HG03457 (cell line): ENCODE data around the gene TSPAN6.
A peak's percentile ranks its signal among the peaks of the same experiment; 100 is the strongest.

Experiments used
- ATAC-seq: cut with Tn5 transposase; IDR thresholded peaks from one replicate; pipeline ENCODE4 v1.9.1; 2021; ENCODE audit warnings: moderate number of reproducible peaks; ENCODE audit not compliant: unreplicated experiment

Gene TSPAN6

GRCh38 chrX:100648458-100649417 lies 12.1 kb upstream of the TSPAN6 start:
- ATAC-seq = no peak

DNA sequence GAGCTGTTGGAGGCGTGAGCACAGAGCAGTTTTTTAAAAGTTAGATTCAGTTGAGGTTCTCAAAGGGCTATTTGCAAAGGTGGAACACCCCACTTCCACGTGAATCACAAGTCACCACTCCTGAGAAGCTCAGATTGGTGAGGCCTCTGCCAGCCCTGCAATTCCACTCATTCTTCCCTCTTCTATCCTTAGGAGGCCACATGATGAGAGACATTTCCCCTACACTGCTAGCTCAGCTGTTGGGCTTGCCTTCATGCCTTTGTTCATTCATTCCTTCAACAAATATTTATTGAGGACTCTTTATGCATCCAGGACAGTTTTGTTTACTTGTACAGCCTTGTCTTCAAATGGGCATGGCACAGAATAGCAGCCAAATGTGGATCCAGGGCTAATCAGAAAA lies 11.1 kb upstream of the TSPAN6 start:
- no peak for ATAC-seq

- ATAC-seq = no peak
Observed at GRCh38 chrX:100647095-100647494, 10.5 kb upstream of the TSPAN6 start.

- no peak for ATAC-seq
Observed at GRCh38 chrX:100645106-100645505, 8.5 kb upstream of the TSPAN6 start.

- ATAC-seq = no peak
Observed at GRCh38 chrX:100643956-100644860, 7.6 kb upstream of the TSPAN6 start, which contains the start of gene SRPX2. TSS of gene SRPX2 (plus strand) at chrX:100644199. CDS start at chrX:100646323, 2,124 bp downstream.

GRCh38 chrX:100643212-100643611 lies 6.6 kb upstream of the TSPAN6 start:
- ATAC-seq = no peak

GRCh38 chrX:100642290-100642689 lies 5.7 kb upstream of the TSPAN6 start:
- ATAC-seq = no peak

GRCh38 chrX:100635989-100636320 lies 651 bp downstream of the TSPAN6 start:
- ATAC-seq = no peak

DNA sequence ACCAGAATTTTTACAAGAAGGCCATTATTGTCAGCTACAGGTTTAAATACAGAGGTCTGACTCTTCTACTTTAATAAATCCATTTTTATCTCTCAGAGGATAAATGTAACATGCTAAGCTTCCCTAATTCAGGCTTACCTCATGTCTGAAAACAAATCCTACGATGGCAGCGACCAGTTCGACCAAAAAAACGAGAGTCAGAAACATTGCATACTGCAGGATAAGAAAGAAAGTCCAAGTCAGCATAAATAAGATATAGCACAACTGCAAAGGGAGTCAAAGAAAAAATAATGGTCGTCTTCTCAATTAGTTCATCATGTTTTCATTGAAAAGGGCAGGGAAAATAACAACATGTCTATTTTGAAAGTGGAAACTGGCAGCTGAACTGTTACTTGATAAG lies 1.6 kb downstream of the TSPAN6 start:
- ATAC-seq = no peak

- peak; percentile 89 for ATAC-seq
Observed at GRCh38 chrX:100625985-100626491, 10.6 kb downstream of the TSPAN6 start.

DNA sequence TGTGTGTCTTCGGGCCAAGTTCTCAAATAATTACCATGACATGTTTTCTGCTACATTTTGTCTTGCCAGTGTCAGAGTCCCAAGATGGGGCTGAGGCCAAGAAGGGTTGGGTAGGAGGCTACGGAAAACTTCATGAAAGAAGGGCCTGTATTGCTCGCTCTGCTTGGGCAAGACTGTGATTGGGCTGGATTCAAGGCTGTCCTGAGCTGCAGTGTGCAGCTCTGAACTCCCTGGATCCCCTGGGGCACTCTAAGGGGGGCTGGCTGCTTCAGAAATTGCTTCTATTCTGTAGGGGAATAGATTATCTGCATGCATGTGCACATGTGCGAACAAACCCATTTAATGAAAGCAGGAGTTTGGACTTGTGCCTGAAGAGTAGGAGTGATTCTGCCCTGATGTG lies 13.6 kb downstream of the TSPAN6 start:
- ATAC-seq = no peak

GRCh38 chrX:100615005-100615404 lies 21.6 kb downstream of the TSPAN6 start:
- peak; percentile 96 for ATAC-seq

DNA sequence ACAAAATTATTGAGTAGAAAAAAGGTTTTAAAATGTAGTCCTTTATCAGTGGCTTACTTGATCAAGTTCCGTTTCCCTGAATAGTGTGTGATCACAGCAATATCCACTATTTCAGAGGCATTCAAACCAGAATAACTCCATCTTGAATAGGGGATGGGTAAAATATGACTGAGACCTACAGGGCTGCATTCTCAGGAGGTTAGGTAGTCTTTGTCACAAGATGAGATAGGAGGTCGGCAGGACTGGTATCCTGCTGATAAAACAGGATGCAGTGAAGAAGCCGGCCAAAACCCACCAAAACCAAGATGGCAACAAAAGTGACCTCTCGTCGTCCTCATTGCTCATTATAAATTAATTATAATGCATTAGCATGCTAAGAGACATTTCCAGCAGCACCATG lies 24.7 kb downstream of the TSPAN6 start:
- ATAC-seq = no peak

DNA sequence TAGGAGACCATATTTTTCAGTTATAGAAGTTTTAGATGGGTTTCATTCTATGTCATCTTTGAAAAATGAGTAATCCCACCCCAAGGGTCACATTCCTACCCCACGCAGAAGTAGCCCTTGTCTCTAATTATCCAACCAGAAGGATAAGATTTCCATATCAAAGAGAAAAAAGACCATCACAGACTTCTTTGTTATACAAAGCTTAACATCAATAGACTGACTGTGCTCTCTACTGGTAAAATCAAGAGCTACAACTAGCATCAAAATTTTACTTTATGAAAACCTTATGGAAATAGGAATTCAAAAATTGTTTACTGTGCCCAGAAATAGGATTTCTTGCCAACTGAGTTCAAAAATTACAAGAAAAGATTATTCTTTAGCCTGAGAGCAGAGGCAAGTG lies 27.0 kb downstream of the TSPAN6 start:
- ATAC-seq = no peak

DNA sequence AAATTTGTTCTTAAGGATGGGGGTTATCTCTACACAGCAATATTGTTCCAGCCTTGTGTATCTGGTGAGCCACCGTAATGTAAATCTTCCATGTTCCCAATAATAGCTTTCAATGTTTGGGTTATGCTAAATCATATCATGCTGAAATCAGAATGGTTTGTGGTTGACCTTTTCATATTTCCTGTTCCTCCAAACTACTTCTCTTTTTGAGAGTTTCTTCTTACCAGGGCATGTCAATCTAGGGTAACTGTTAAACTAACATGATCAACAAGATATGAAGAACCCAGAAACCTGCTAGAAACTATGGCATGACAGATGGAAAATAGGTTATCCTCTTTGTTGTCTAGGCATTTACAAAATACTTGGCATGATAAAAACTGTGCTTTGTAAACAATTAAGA lies 29.9 kb downstream of the TSPAN6 start:
- ATAC-seq = no peak

DNA sequence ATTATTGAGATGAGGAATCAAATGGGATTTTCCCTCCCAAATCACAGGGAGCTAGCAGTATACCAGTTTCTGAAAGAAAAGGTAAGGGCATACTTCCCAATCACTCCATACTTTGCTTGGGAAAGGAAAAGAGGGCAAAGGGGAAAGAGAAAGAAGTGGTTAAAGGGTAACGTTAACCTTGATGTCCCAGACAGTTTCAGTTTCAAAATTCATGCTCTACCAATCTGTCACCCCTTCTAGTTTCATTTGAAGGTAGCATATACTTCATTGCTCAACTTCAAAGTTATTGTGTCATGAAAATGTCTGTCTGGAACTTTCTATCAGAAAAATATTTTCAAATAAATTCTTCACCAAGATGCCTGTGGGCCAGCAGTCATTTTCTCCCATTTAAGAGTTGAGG lies 35.8 kb downstream of the TSPAN6 start:
- ATAC-seq = no peak

GRCh38 chrX:100600340-100600739 lies 36.3 kb downstream of the TSPAN6 start:
- ATAC-seq = no peak

GRCh38 chrX:100599456-100599855 lies 37.1 kb downstream of the TSPAN6 start:
- no peak for ATAC-seq

- no peak for ATAC-seq
Observed at GRCh38 chrX:100596601-100597000, 40.0 kb downstream of the TSPAN6 start.

GRCh38 chrX:100593581-100593980 lies 43.0 kb downstream of the TSPAN6 start:
- ATAC-seq = no peak

- no peak for ATAC-seq
Observed at GRCh38 chrX:100593126-100593525, 43.5 kb downstream of the TSPAN6 start.
